Measurements from ENCODE around the gene MIS12.

- no peak for TF ChIP-seq ZNF281 (CRISPR knock-in tag; IDR thresholded peaks at IDR 0.05)
- TF ChIP-seq ATF3 (CRISPR knock-in tag; conservative IDR thresholded peaks at IDR 0.05): no peak
- no peak for TF ChIP-seq NR3C1 (CRISPR knock-in tag; conservative IDR thresholded peaks at IDR 0.05; ENCODE audit: low read depth)
Measured at GRCh38 chr17:5443728-5444127, 42.6 kb upstream of the MIS12 start.
